Endothelial cell of umbilical vein (primary cell): ENCODE data around the gene TUBGCP2. TPM values are rescaled to one million over a fixed set of nuclear protein-coding genes. Genes with fewer than 3 reads are reported as not detected.

ENCODE experiments used
- BruUV-seq: library from RNA; stranded (reverse); fragments of 400-500 nt; replicated peaks from 2 replicates; lab custom pipeline; 2021; lab: Mats Ljungman, UMichigan
- CTCF ChIA-PET: fragments of 300-600, 350-600 bp; sonication (Branson Sonifier 250); formaldehyde crosslinking; loops from one replicate; lab custom pipeline; 2021; ENCODE audit warnings: antibody characterized with exemption, inconsistent platforms; lab: Charles Lee
- POLR2A ChIA-PET: fragments of 300-600, 350-600 bp; sonication (Branson Sonifier 250); formaldehyde crosslinking; loops from one replicate; lab custom pipeline; 2021; ENCODE audit warnings: antibody characterized with exemption, inconsistent platforms; lab: Charles Lee
- DNase-seq: peaks from one replicate; pipeline ENCODE4 v3.0.0-alpha.2; 2011; ENCODE audit warnings: low read depth, low spot score
- FAIRE-seq: peaks from 2 replicates; lab custom pipeline; 2011; peaks lifted over from hg19 to GRCh38; lab: Jason Lieb, UNC
- H2AFZ ChIP-seq: 2 replicates; pipeline ENCODE4 v1.6.0; 2012; ENCODE audit warnings: low read depth, low read length, control low read depth, inconsistent platforms
- H3K27ac ChIP-seq: 2 replicates; pipeline ENCODE4 v1.5.1; 2011; ENCODE audit warnings: low read depth, mild to moderate bottlenecking, control low read depth, low read length, moderate library complexity; ENCODE audit not compliant: insufficient read depth
- H3K27me3 ChIP-seq, 2 experiments: 2 replicates each; pipeline versions ENCODE4 v1.6.0 to v1.6.1; 2011; ENCODE audit warnings: low read length in 2 of 2, mixed read lengths in 1 of 2; ENCODE audit not compliant: control insufficient read depth in 2 of 2, insufficient read depth in 2 of 2
- H3K36me3 ChIP-seq, 2 experiments: 2 replicates in 1 of 2; 3 replicates in 1 of 2; pipeline ENCODE4 v1.5.1; 2011; ENCODE audit warnings: low read length in 2 of 2, mild to moderate bottlenecking in 1 of 2, moderate library complexity in 1 of 2; ENCODE audit not compliant: control insufficient read depth in 2 of 2, insufficient read depth in 2 of 2; ENCODE audit errors: extremely low read depth in 1 of 2
- H3K4me1 ChIP-seq: 3 replicates; pipeline ENCODE4 v1.5.1; 2011; ENCODE audit warnings: mild to moderate bottlenecking, low read length; ENCODE audit not compliant: control insufficient read depth, insufficient read depth; ENCODE audit errors: extremely low read depth
- H3K4me2 ChIP-seq: 2 replicates; pipeline ENCODE4 v1.6.1; 2011; ENCODE audit warnings: low read length, control low read depth, mixed read lengths; ENCODE audit not compliant: insufficient read depth
- H3K4me3 ChIP-seq, 3 experiments: fragments of 200-600 bp in 1 of 3; sonication (generic), shearing (Covaris generic) in 1 of 3; replicated peaks in 1 of 3; 2 replicates each; pipeline ENCODE4 v1.5.1; 2011 to 2016; ENCODE audit warnings: control low read depth in 3 of 3, low read length in 3 of 3, mild to moderate bottlenecking in 2 of 3, inconsistent platforms in 1 of 3, low read depth in 1 of 3, moderate library complexity in 1 of 3; ENCODE audit not compliant: insufficient read depth in 1 of 3
- H3K79me2 ChIP-seq: 2 replicates; pipeline ENCODE4 v1.6.0; 2012; ENCODE audit warnings: low read length, inconsistent platforms; ENCODE audit not compliant: control insufficient read depth, insufficient read depth
- H3K9ac ChIP-seq: replicated peaks from 2 replicates; pipeline ENCODE3; 2011; ENCODE audit warnings: low read length, control low read depth; ENCODE audit not compliant: insufficient read depth; ENCODE audit errors: extremely low read depth
- H3K9me1 ChIP-seq: replicated peaks from 3 replicates; pipeline ENCODE4 v1.6.0; 2011; ENCODE audit warnings: mild to moderate bottlenecking, low read length; ENCODE audit not compliant: control insufficient read depth, insufficient read depth; ENCODE audit errors: extremely low read depth
- H3K9me3 ChIP-seq: replicated peaks from 2 replicates; pipeline ENCODE4 v1.5.1; 2012; ENCODE audit warnings: low read length, inconsistent platforms; ENCODE audit not compliant: control insufficient read depth, insufficient read depth
- H4K20me1 ChIP-seq: replicated peaks from 2 replicates; pipeline ENCODE3; 2011; ENCODE audit warnings: mild to moderate bottlenecking, low read length; ENCODE audit not compliant: control insufficient read depth, insufficient read depth; ENCODE audit errors: extremely low read depth
- EZH2 ChIP-seq: IDR thresholded peaks from 2 replicates; pipeline ENCODE4 v1.6.1; 2012; ENCODE audit warnings: borderline replicate concordance, low read depth, mild to moderate bottlenecking, moderate library complexity, low read length, inconsistent platforms; ENCODE audit not compliant: severe bottlenecking
- FOS ChIP-seq: IDR thresholded peaks from 2 replicates; pipeline ENCODE4 v1.6.1; 2011; ENCODE audit warnings: mild to moderate bottlenecking, low read length, moderate library complexity, borderline replicate concordance; ENCODE audit not compliant: insufficient read depth
- GATA2 ChIP-seq: IDR thresholded peaks from 2 replicates; pipeline ENCODE4 v1.7.0; 2011; ENCODE audit warnings: low read depth, mild to moderate bottlenecking, moderate library complexity, mixed read lengths, low read length; ENCODE audit not compliant: insufficient read length, insufficient read depth
- JUN ChIP-seq: IDR thresholded peaks from 2 replicates; pipeline ENCODE4 v1.6.1; 2011; ENCODE audit warnings: borderline replicate concordance, low read depth; ENCODE audit not compliant: insufficient read length, insufficient read depth
- MYC ChIP-seq: IDR thresholded peaks from one replicate; pipeline ENCODE4 v1.6.1; 2011; ENCODE audit warnings: mild to moderate bottlenecking, low read depth, low read length
- POLR2A ChIP-seq: IDR thresholded peaks from 2 replicates; pipeline ENCODE4 v1.6.1; 2012; ENCODE audit warnings: low read depth, mild to moderate bottlenecking, control low read depth, low read length
- POLR2AphosphoS5 ChIP-seq: IDR thresholded peaks from 2 replicates; pipeline ENCODE4 v1.6.1; 2012; ENCODE audit warnings: low read depth, mild to moderate bottlenecking, control low read depth, low read length, moderate library complexity; ENCODE audit not compliant: insufficient read depth
- dilution Hi-C: fragments of 300-500 bp; cut with MboI; formaldehyde crosslinking; loops from one replicate; pipeline ENCODE4 v1.15.0; 2019; ENCODE audit warnings: low sequenced_read_pairs; ENCODE audit not compliant: extremely low pct_ligation_motif_present
- intact Hi-C: fragments of 100-400 bp; cut with micrococcal nuclease; formaldehyde crosslinking; loops from one replicate; pipeline ENCODE4 v1.10.0; 2022
- polyA plus RNA-seq, 4 experiments: library from polyadenylated mRNA; depleted of rRNA in 3 of 4; stranded (reverse) in 3 of 4; unstranded in 1 of 4; fragments of >200 nt; gene quantifications; 2 replicates each; pipeline versions ENCODE4 v1.2.1 to v1.2.3, GENCODE V29; 2011 to 2012; ENCODE audit warnings: missing spikeins in 1 of 4
- total RNA-seq: library from RNA; stranded (reverse); gene quantifications from 2 replicates; pipeline ENCODE4 v1.2.3, GENCODE V29; 2021
- TF ChIP-seq, protein P1 (sequence below): IDR thresholded peaks from 2 replicates; pipeline ENCODE4 v1.6.1; 2011; ENCODE audit not compliant: insufficient read depth, insufficient read length
- TF ChIP-seq, protein P2 (sequence below), 2 donors: IDR thresholded peaks; 1 replicate in 1 of 2; 2 replicates in 1 of 2; pipeline ENCODE4 v1.5.1; 2011; ENCODE audit warnings: low read length in 2 of 2, mild to moderate bottlenecking in 2 of 2, moderate library complexity in 2 of 2, control low read depth in 1 of 2, inconsistent platforms in 1 of 2, low read depth in 1 of 2; ENCODE audit not compliant: insufficient read depth in 1 of 2; ENCODE audit errors: extremely low read depth in 1 of 2

The TUBGCP2 gene
- total and polyA plus RNA-seq, 2 donors (not counting 3 experiments of a cell fraction or from before 2014, with no cell fraction given) = 37.1 to 53.1 TPM

DNA sequence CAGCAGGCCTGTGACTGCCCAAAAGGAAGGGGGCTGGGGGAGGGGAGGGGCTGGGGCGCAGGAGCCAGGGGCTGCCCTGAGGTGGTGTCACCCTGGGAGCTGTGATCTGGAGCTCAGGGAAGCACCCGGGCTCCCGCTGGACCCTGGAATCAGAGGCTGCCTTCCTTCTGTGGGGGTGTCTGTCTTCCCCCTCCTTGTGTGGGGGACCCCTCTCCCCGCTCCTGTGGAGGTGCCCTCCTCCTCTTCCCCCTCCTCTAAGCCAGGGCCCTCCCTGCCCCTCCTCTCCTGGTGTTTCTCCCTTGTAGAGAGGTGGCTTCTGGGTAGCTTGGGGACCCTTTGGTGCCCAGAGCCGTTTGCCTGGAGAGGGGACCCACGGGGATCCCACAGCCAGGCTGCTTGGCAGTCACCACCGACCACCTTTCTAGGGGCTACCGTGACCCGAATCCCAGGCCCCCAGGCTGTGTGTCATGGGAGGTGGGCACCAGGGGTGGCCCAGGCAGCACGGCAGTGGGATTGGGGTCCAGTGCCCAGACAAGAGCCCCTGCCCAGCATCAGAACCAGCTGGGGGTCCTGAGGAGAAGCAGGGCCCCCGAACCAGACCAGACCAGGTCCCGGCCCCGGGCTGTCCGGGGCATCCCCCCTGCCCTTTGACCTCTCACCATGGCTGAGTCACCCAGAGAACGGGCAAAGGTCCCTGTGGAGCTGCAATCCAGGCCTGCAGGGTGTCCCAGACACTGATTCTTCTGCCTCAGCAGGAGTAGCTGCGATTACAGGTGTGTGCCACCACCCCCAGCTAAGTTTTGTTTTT is 39.2 kb upstream of the TUBGCP2 start:
- Histone ChIP-seq H3K4me2 (no peak overlapping the region), H3K9ac (no peak overlapping the region), H3K79me2 (no peaks in the 10 kb centered on the region), H3K27ac (no peak overlapping the region), H2AFZ (no peak overlapping the region), H3K4me3 (no peak overlapping the region), H3K36me3 (no peaks in the 10 kb centered on the region), H3K9me1 (no peaks in the 10 kb centered on the region), H3K9me3 (no peaks in the 10 kb centered on the region), H4K20me1 (no peaks in the 10 kb centered on the region), H3K27me3 (no peaks in the 10 kb centered on the region), H3K4me1 (no peaks in the 10 kb centered on the region)
- POLR2A ChIA-PET = no interaction called here
- intact Hi-C loops = no loop called here
- DNase-seq (no peak), FAIRE-seq (no peak)
- no TSS peak for BruUV-seq
- dilution Hi-C loops = no loop called here
- CTCF ChIA-PET = interaction anchor here (2.9 kb wide), 1 partner anchor 18 kb away, joined by 14 read pairs; no protein-coding TSS in a partner anchor
- TF ChIP-seq GATA2 (no peak), POLR2AphosphoS5 (no peak), POLR2A (no peak), FOS (no peak), EZH2 (no peak), JUN (no peak), MYC (no peak)
- TF ChIP-seq, protein P1, sequence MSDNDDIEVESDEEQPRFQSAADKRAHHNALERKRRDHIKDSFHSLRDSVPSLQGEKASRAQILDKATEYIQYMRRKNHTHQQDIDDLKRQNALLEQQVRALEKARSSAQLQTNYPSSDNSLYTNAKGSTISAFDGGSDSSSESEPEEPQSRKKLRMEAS = no peak
- TF ChIP-seq, protein P2, sequence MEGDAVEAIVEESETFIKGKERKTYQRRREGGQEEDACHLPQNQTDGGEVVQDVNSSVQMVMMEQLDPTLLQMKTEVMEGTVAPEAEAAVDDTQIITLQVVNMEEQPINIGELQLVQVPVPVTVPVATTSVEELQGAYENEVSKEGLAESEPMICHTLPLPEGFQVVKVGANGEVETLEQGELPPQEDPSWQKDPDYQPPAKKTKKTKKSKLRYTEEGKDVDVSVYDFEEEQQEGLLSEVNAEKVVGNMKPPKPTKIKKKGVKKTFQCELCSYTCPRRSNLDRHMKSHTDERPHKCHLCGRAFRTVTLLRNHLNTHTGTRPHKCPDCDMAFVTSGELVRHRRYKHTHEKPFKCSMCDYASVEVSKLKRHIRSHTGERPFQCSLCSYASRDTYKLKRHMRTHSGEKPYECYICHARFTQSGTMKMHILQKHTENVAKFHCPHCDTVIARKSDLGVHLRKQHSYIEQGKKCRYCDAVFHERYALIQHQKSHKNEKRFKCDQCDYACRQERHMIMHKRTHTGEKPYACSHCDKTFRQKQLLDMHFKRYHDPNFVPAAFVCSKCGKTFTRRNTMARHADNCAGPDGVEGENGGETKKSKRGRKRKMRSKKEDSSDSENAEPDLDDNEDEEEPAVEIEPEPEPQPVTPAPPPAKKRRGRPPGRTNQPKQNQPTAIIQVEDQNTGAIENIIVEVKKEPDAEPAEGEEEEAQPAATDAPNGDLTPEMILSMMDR (IDR thresholded peaks at IDR 0.05; ENCODE audit: extremely low read depth in 1 of 2, insufficient read depth in 1 of 2, low read depth in 1 of 2, low read length in 2 of 2) = no peak
